ENCODE results near the gene FGD5.

Gene FGD5

DNA sequence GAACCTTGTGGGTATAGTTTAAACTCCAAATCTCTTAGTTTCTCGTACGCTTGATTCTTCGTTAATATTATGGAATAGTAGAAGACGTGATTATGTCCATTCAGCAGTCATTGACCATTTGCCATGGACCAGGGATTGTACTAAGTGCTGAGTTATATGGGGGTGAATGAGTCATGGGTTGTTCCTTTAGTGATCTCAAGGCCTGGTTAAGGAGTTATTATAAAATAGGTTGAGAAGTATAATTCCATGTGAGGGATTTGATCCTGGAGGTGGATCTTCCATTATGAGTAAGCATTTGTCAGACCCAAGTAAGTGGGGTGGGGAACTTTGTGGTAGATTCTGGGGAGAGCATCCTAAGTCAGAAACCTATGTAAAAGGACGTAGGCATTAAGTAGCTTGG is 144.0 kb downstream of the FGD5 start:
- no peaks in the 10 kb centered on the region for H3K4me1 ChIP-seq (ENCODE audit: control insufficient read depth in 1 of 2, insufficient read depth in 1 of 2, low read depth in 1 of 2, low read length in 1 of 2)
- H3K9me3 ChIP-seq = no peaks in the 10 kb centered on the region
- TF ChIP-seq, protein P1, sequence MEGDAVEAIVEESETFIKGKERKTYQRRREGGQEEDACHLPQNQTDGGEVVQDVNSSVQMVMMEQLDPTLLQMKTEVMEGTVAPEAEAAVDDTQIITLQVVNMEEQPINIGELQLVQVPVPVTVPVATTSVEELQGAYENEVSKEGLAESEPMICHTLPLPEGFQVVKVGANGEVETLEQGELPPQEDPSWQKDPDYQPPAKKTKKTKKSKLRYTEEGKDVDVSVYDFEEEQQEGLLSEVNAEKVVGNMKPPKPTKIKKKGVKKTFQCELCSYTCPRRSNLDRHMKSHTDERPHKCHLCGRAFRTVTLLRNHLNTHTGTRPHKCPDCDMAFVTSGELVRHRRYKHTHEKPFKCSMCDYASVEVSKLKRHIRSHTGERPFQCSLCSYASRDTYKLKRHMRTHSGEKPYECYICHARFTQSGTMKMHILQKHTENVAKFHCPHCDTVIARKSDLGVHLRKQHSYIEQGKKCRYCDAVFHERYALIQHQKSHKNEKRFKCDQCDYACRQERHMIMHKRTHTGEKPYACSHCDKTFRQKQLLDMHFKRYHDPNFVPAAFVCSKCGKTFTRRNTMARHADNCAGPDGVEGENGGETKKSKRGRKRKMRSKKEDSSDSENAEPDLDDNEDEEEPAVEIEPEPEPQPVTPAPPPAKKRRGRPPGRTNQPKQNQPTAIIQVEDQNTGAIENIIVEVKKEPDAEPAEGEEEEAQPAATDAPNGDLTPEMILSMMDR (IDR thresholded peaks at IDR 0.05) = no peak
- H3K4me3 ChIP-seq (ENCODE audit: low read depth in 1 of 2, low read length in 1 of 2) = no peak overlapping the region
- H3K36me3 ChIP-seq = peaks cover 36% of the 10 kb centered on the region
- H3K27me3 ChIP-seq = no peaks in the 10 kb centered on the region
- H3K27ac ChIP-seq = no peak overlapping the region

DNA sequence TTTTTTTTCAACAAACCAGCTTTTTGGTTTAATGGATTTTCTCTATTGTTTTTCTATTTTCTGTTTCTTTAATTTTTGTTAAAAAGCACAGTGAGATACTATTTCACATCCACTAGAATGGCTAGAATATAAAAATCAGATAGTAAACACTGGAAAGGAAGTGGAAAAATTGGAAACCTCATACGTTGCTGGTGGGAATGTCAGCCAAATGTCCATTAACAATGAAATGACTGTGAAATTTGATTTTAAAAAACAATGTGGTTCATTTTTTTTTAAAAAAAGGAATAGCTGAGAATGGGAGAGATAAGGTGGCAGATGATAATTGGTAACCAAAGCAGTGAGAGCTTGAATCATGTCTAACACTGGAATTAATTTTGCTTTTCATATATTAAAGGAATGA is 148.5 kb downstream of the FGD5 start:
- H3K36me3 ChIP-seq = peaks cover 40% of the 10 kb centered on the region
- no peaks in the 10 kb centered on the region for H3K9me3 ChIP-seq
- no peaks in the 10 kb centered on the region for H3K27me3 ChIP-seq
- TF ChIP-seq, protein P1 (IDR thresholded peaks at IDR 0.05) = no peak
- no peak overlapping the region for H3K4me3 ChIP-seq (ENCODE audit: low read depth in 1 of 2, low read length in 1 of 2)
- no peaks in the 10 kb centered on the region for H3K4me1 ChIP-seq (ENCODE audit: control insufficient read depth in 1 of 2, insufficient read depth in 1 of 2, low read depth in 1 of 2, low read length in 1 of 2)
- H3K27ac ChIP-seq = no peak overlapping the region

DNA sequence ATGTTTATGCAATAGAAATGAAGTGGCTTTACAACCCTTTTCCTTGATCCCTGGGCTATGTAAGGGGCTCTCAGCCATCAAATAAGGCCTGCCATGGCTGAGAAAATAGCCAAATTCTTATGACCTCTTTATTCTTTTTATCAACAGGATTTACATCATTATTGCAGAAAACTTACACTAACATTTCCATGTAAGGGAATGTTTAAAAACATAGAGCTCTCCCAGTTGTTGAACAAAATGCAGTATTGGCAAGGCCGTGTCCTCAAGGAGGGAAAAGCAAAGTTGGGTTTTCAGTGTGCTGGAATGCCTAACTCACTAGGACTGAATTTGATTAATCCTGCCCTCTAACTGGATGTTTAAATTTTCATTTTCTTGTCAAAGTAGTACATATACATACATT is 150.9 kb downstream of the FGD5 start:
- no peaks in the 10 kb centered on the region for H3K4me1 ChIP-seq (ENCODE audit: control insufficient read depth in 1 of 2, insufficient read depth in 1 of 2, low read depth in 1 of 2, low read length in 1 of 2)
- H3K4me3 ChIP-seq (ENCODE audit: low read depth in 1 of 2, low read length in 1 of 2) = no peak overlapping the region
- TF ChIP-seq, protein P1 (IDR thresholded peaks at IDR 0.05) = no peak
- no peak overlapping the region for H3K27ac ChIP-seq
- H3K27me3 ChIP-seq = no peaks in the 10 kb centered on the region
- no peaks in the 10 kb centered on the region for H3K9me3 ChIP-seq
- peaks cover 51% of the 10 kb centered on the region for H3K36me3 ChIP-seq

DNA sequence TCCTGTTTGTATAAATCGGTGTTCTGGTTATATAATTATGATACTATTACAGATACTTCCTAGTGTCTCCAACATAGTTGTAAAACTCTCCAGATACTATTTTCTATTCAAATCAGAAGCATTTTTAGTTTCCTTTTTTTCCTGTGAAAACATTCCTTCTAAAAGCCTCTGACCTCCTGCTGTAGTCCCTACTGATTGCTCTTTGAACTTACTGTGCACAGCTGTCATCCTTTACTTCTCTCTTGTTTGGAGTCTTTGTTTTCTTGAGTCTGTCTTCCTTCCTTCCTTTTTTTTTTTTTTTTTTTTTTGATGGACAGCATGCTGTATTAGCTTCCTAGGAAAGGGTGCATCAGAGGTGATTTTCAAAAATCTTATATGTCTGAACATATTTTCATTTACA is 157.6 kb downstream of the FGD5 start:
- Histone ChIP-seq H3K27ac (peak overlapping the region; percentile 24), H3K4me3 (ENCODE audit: low read depth in 1 of 2, low read length in 1 of 2) (no peak overlapping the region), H3K27me3 (no peaks in the 10 kb centered on the region), H3K9me3 (no peaks in the 10 kb centered on the region), H3K36me3 (peaks cover 31% of the 10 kb centered on the region), H3K4me1 (ENCODE audit: control insufficient read depth in 1 of 2, insufficient read depth in 1 of 2, low read depth in 1 of 2, low read length in 1 of 2) (peaks cover 16% of the 10 kb centered on the region in 2 experiments)
- TF ChIP-seq, protein P1 (IDR thresholded peaks at IDR 0.05) = no peak

DNA sequence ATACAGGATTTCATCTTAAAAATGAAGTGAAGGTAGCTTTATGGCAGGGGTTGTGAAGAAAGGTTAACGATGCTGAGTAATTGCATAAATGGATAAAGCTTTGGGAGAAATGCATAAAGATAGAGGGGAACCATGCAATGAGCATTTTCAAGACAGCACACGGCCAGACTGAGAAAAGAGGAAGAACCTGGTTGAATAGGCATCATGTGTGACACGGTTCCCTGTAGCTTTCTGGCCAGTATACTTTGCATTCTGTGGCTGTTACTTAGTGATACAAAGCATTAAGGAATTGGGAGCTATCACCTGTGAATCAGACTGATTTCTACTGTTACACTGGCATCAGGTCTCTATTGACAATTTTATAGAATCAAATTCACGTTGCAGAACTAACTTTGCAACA is 161.9 kb downstream of the FGD5 start:
- TF ChIP-seq, protein P1 (IDR thresholded peaks at IDR 0.05) = no peak
- H3K27ac ChIP-seq = peak overlapping the region; percentile 56
- H3K27me3 ChIP-seq = no peaks in the 10 kb centered on the region
- peaks cover 19 to 20% of the 10 kb centered on the region in 2 experiments for H3K4me1 ChIP-seq (ENCODE audit: control insufficient read depth in 1 of 2, insufficient read depth in 1 of 2, low read depth in 1 of 2, low read length in 1 of 2)
- no peak overlapping the region for H3K4me3 ChIP-seq (ENCODE audit: low read depth in 1 of 2, low read length in 1 of 2)
- H3K36me3 ChIP-seq = peaks cover 3% of the 10 kb centered on the region
- no peaks in the 10 kb centered on the region for H3K9me3 ChIP-seq
